Measurements from ENCODE around the gene GSG1L. TPM values are rescaled to one million over a fixed set of nuclear protein-coding genes. Genes with fewer than 3 reads are reported as not detected.

The GSG1L gene
- total RNA-seq, 1 donor: not detected

- Histone ChIP-seq H3K27ac (ENCODE audit: low read depth, low read length) (no peak overlapping the region), H3K36me3 (ENCODE audit: insufficient read depth, low read length) (peaks cover 94% of the 10 kb centered on the region), H3K4me2 (ENCODE audit: insufficient read depth, low read length) (no peak overlapping the region), H4K20me1 (ENCODE audit: insufficient read depth, low read length) (peaks cover 26% of the 10 kb centered on the region), H3K4me3 (ENCODE audit: insufficient read depth, low read length) (no peak overlapping the region), H3K27me3 (ENCODE audit: insufficient read depth, low read length) (no peaks in the 10 kb centered on the region), H3K4me1 (ENCODE audit: insufficient read depth, low read length) (no peaks in the 10 kb centered on the region), H3K9me3 (ENCODE audit: low read depth, low read length) (no peaks in the 10 kb centered on the region), H3K79me2 (ENCODE audit: insufficient read depth, low read length) (peaks cover 28% of the 10 kb centered on the region), H2AFZ (ENCODE audit: low read length) (no peak overlapping the region)
- TF ChIP-seq CTCF (IDR thresholded peaks at IDR 0.05; ENCODE audit: extremely low read depth, low read depth, low read length): no peak
- DNase-seq (ENCODE audit: insufficient read length, low spot score, missing footprints): peak; percentile 8
Measured at GRCh38 chr16:28105954-28106353, 42.4 kb upstream of the GSG1L start.

- Histone ChIP-seq H3K4me1 (ENCODE audit: insufficient read depth, low read length) (no peaks in the 10 kb centered on the region), H2AFZ (ENCODE audit: low read length) (no peak overlapping the region), H3K79me2 (ENCODE audit: insufficient read depth, low read length) (peaks cover 23% of the 10 kb centered on the region), H3K9me3 (ENCODE audit: low read depth, low read length) (no peaks in the 10 kb centered on the region), H4K20me1 (ENCODE audit: insufficient read depth, low read length) (peaks cover 30% of the 10 kb centered on the region), H3K36me3 (ENCODE audit: insufficient read depth, low read length) (peaks cover 94% of the 10 kb centered on the region), H3K4me3 (ENCODE audit: insufficient read depth, low read length) (no peak overlapping the region), H3K27ac (ENCODE audit: low read depth, low read length) (no peak overlapping the region), H3K4me2 (ENCODE audit: insufficient read depth, low read length) (no peak overlapping the region), H3K27me3 (ENCODE audit: insufficient read depth, low read length) (no peaks in the 10 kb centered on the region)
- DNase-seq (ENCODE audit: insufficient read length, low spot score, missing footprints): no peak
- no peak for TF ChIP-seq CTCF (IDR thresholded peaks at IDR 0.05; ENCODE audit: extremely low read depth, low read depth, low read length)
Measured at GRCh38 chr16:28105297-28105696, 41.8 kb upstream of the GSG1L start.

GRCh38 chr16:28104404-28104803 is 40.9 kb upstream of the GSG1L start:
- H3K27me3 ChIP-seq (ENCODE audit: insufficient read depth, low read length): no peaks in the 10 kb centered on the region
- no peak overlapping the region for H3K27ac ChIP-seq (ENCODE audit: low read depth, low read length)
- no peaks in the 10 kb centered on the region for H3K9me3 ChIP-seq (ENCODE audit: low read depth, low read length)
- H3K4me3 ChIP-seq (ENCODE audit: insufficient read depth, low read length): no peak overlapping the region
- no peak overlapping the region for H2AFZ ChIP-seq (ENCODE audit: low read length)
- H3K4me1 ChIP-seq (ENCODE audit: insufficient read depth, low read length): no peaks in the 10 kb centered on the region
- TF ChIP-seq CTCF (IDR thresholded peaks at IDR 0.05; ENCODE audit: extremely low read depth, low read depth, low read length): no peak
- peaks cover 19% of the 10 kb centered on the region for H3K79me2 ChIP-seq (ENCODE audit: insufficient read depth, low read length)
- peaks cover 94% of the 10 kb centered on the region for H3K36me3 ChIP-seq (ENCODE audit: insufficient read depth, low read length)
- no peak for DNase-seq (ENCODE audit: insufficient read length, low spot score, missing footprints)
- peaks cover 29% of the 10 kb centered on the region for H4K20me1 ChIP-seq (ENCODE audit: insufficient read depth, low read length)
- H3K4me2 ChIP-seq (ENCODE audit: insufficient read depth, low read length): no peak overlapping the region

- H3K27me3 ChIP-seq (ENCODE audit: insufficient read depth, low read length): no peaks in the 10 kb centered on the region
- peaks cover 25% of the 10 kb centered on the region for H4K20me1 ChIP-seq (ENCODE audit: insufficient read depth, low read length)
- TF ChIP-seq CTCF (IDR thresholded peaks at IDR 0.05; ENCODE audit: extremely low read depth, low read depth, low read length): no peak
- H3K36me3 ChIP-seq (ENCODE audit: insufficient read depth, low read length): peaks cover 94% of the 10 kb centered on the region
- DNase-seq (ENCODE audit: insufficient read length, low spot score, missing footprints): peak; percentile 56
- H3K27ac ChIP-seq (ENCODE audit: low read depth, low read length): no peak overlapping the region
- H3K4me3 ChIP-seq (ENCODE audit: insufficient read depth, low read length): no peak overlapping the region
- H3K4me2 ChIP-seq (ENCODE audit: insufficient read depth, low read length): no peak overlapping the region
- no peaks in the 10 kb centered on the region for H3K9me3 ChIP-seq (ENCODE audit: low read depth, low read length)
- peaks cover 13% of the 10 kb centered on the region for H3K79me2 ChIP-seq (ENCODE audit: insufficient read depth, low read length)
- no peak overlapping the region for H2AFZ ChIP-seq (ENCODE audit: low read length)
- no peaks in the 10 kb centered on the region for H3K4me1 ChIP-seq (ENCODE audit: insufficient read depth, low read length)
Measured at GRCh38 chr16:28103516-28104170, 40.1 kb upstream of the GSG1L start.

Data from osteoblast (primary cell).